ENCODE data around the gene MAML3.

MAML3 gene

GRCh38 chr4:140153718-140154571 lies at the start of gene MAML3:
TSS of gene MAML3 (minus strand) at chr4:140154184. CDS start at chr4:140153327, 857 bp downstream.
- peak; percentile 71 for DNase-seq (ENCODE audit: low read depth)

- DNase-seq (ENCODE audit: low read depth), result no peak
Observed at GRCh38 chr4:140198942-140199341, 45.0 kb upstream of the MAML3 start.

- DNase-seq (ENCODE audit: low read depth), result no peak
Observed at GRCh38 chr4:140195806-140196205, 41.8 kb upstream of the MAML3 start.

- no peak for DNase-seq (ENCODE audit: low read depth)
Observed at GRCh38 chr4:140189805-140190204, 35.8 kb upstream of the MAML3 start.

GRCh38 chr4:140188975-140189374 lies 35.0 kb upstream of the MAML3 start:
- DNase-seq (ENCODE audit: low read depth), result no peak

GRCh38 chr4:140187316-140187695 lies 33.3 kb upstream of the MAML3 start:
- no peak for DNase-seq (ENCODE audit: low read depth)

GRCh38 chr4:140186651-140187315 lies 32.8 kb upstream of the MAML3 start:
- DNase-seq (ENCODE audit: low read depth), result no peak

- DNase-seq (ENCODE audit: low read depth), result no peak
Observed at GRCh38 chr4:140186082-140186438, 32.1 kb upstream of the MAML3 start.

- DNase-seq (ENCODE audit: low read depth), result no peak
Observed at GRCh38 chr4:140185412-140186081, 31.6 kb upstream of the MAML3 start.

GRCh38 chr4:140183270-140183669 lies 29.3 kb upstream of the MAML3 start:
- DNase-seq (ENCODE audit: low read depth), result no peak

- DNase-seq (ENCODE audit: low read depth), result no peak
Observed at GRCh38 chr4:140180577-140180976, 26.6 kb upstream of the MAML3 start.

GRCh38 chr4:140176735-140177134 lies 22.8 kb upstream of the MAML3 start:
- no peak for DNase-seq (ENCODE audit: low read depth)

GRCh38 chr4:140174543-140174942 lies 20.6 kb upstream of the MAML3 start:
- no peak for DNase-seq (ENCODE audit: low read depth)

GRCh38 chr4:140172960-140173359 lies 19.0 kb upstream of the MAML3 start:
- DNase-seq (ENCODE audit: low read depth), result no peak

- no peak for DNase-seq (ENCODE audit: low read depth)
Observed at GRCh38 chr4:140170299-140170698, 16.3 kb upstream of the MAML3 start.

GRCh38 chr4:140168936-140169335 lies 15.0 kb upstream of the MAML3 start:
- no peak for DNase-seq (ENCODE audit: low read depth)

- DNase-seq (ENCODE audit: low read depth), result no peak
Observed at GRCh38 chr4:140168474-140168873, 14.5 kb upstream of the MAML3 start.

- DNase-seq (ENCODE audit: low read depth), result no peak
Observed at GRCh38 chr4:140163029-140163810, 9.2 kb upstream of the MAML3 start.

- no peak for DNase-seq (ENCODE audit: low read depth)
Observed at GRCh38 chr4:140162596-140162995, 8.6 kb upstream of the MAML3 start.

GRCh38 chr4:140158365-140159030 lies 4.5 kb upstream of the MAML3 start:
- no peak for DNase-seq (ENCODE audit: low read depth)

- DNase-seq (ENCODE audit: low read depth), result no peak
Observed at GRCh38 chr4:140157341-140157740, 3.4 kb upstream of the MAML3 start.
